Vagina (tissue), 2 donors: ENCODE data around the gene CCDC9B.

Source experiments
- CTCF ChIP-seq, 3 experiments: fragments of 450-650 bp in 2 of 3; fragments of 200-600 bp in 1 of 3; sonication (generic) in 1 of 3; IDR thresholded peaks; one replicate each; pipeline ENCODE4 v1.5.1; 2017 to 2019; ENCODE audit warnings: antibody characterized with exemption in 3 of 3, mild to moderate bottlenecking in 2 of 3, moderate library complexity in 2 of 3
- POLR2A ChIP-seq, 2 donors: fragments of 450-650 bp; IDR thresholded peaks; one replicate each; pipeline ENCODE4 v1.6.1; 2017; ENCODE audit warnings: antibody characterized with exemption in 2 of 2, mild to moderate bottlenecking in 2 of 2, moderate library complexity in 2 of 2
- POLR2AphosphoS5 ChIP-seq, 2 donors: sonication (generic); formaldehyde crosslinking; IDR thresholded peaks; one replicate each; pipeline ENCODE4 v1.9.0; 2017; ENCODE audit warnings: antibody characterized with exemption in 2 of 2, mild to moderate bottlenecking in 2 of 2, low read depth in 1 of 2; ENCODE audit not compliant: insufficient read depth in 1 of 2

- TF ChIP-seq POLR2A (IDR thresholded peaks at IDR 0.05): no peak
- peak in 1 of 3 experiments; percentile 1 for TF ChIP-seq CTCF (IDR thresholded peaks at IDR 0.05)
- TF ChIP-seq POLR2AphosphoS5 (IDR thresholded peaks at IDR 0.05; ENCODE audit: insufficient read depth in 1 of 2, low read depth in 1 of 2): no peak
Measured at GRCh38 chr15:40339621-40339945, 1.2 kb downstream of the CCDC9B start.
